ENCODE data around the gene SLIT3.

SLIT3 gene

GRCh38 chr5:169022718-169023117, 278.2 kb downstream of the SLIT3 start:
- DNase-seq (ENCODE audit: extremely low spot score), result no peak
- ChIA-PET POLR2A (no interaction called here), CTCF (no interaction called here)
- TF ChIP-seq FOXM1 (IDR thresholded peaks at IDR 0.05; ENCODE audit: borderline replicate concordance), result no peak
- TF ChIP-seq BHLHE40 (IDR thresholded peaks at IDR 0.05; ENCODE audit: borderline replicate concordance), result no peak
- TF ChIP-seq HDGF (IDR thresholded peaks at IDR 0.05; ENCODE audit: borderline replicate concordance), result no peak
- TF ChIP-seq TARDBP (IDR thresholded peaks at IDR 0.05), result no peak
- TF ChIP-seq SUZ12 (IDR thresholded peaks at IDR 0.05), result no peak
- TF ChIP-seq ARNT (IDR thresholded peaks at IDR 0.05), result no peak
- no peak for TF ChIP-seq ELF4 (IDR thresholded peaks at IDR 0.05)
- no peak for TF ChIP-seq PKNOX1 (IDR thresholded peaks at IDR 0.05)

- CTCF ChIA-PET, result no interaction called here
- POLR2A ChIA-PET, result no interaction called here
- no peak for TF ChIP-seq CTBP1 (IDR thresholded peaks at IDR 0.05; ENCODE audit: borderline replicate concordance)
- no peak for TF ChIP-seq FOXA1 (IDR thresholded peaks at IDR 0.05)
- no peak for TF ChIP-seq HDGF (IDR thresholded peaks at IDR 0.05; ENCODE audit: borderline replicate concordance)
- no peak for TF ChIP-seq FOXM1 (IDR thresholded peaks at IDR 0.05; ENCODE audit: borderline replicate concordance)
- no peak for TF ChIP-seq TARDBP (IDR thresholded peaks at IDR 0.05)
- TF ChIP-seq NFRKB (IDR thresholded peaks at IDR 0.05), result no peak
- no peak for TF ChIP-seq ELF4 (IDR thresholded peaks at IDR 0.05)
- TF ChIP-seq ZNF384 (IDR thresholded peaks at IDR 0.05), result no peak
- no peak for TF ChIP-seq SP1 (IDR thresholded peaks at IDR 0.05)
- TF ChIP-seq ARNT (IDR thresholded peaks at IDR 0.05), result no peak
- no peak for TF ChIP-seq FOXK2 (IDR thresholded peaks at IDR 0.05)
- no peak for TF ChIP-seq LEF1 (IDR thresholded peaks at IDR 0.05; ENCODE audit: borderline replicate concordance)
- TF ChIP-seq SUZ12 (IDR thresholded peaks at IDR 0.05), result no peak
- TF ChIP-seq BHLHE40 (IDR thresholded peaks at IDR 0.05; ENCODE audit: borderline replicate concordance), result no peak
- TF ChIP-seq PKNOX1 (IDR thresholded peaks at IDR 0.05), result no peak
- TF ChIP-seq L3MBTL2 (conservative IDR thresholded peaks at IDR 0.05), result no peak; the same call in 1 of the 2 replicates
- DNase-seq (ENCODE audit: extremely low spot score), result peak; percentile 55
Measured at GRCh38 chr5:169020102-169020501, 280.8 kb downstream of the SLIT3 start.

GRCh38 chr5:169018925-169019324, 282.0 kb downstream of the SLIT3 start:
- TF ChIP-seq ELF4 (IDR thresholded peaks at IDR 0.05), result no peak
- no peak for TF ChIP-seq SP1 (IDR thresholded peaks at IDR 0.05)
- no peak for TF ChIP-seq ZNF384 (IDR thresholded peaks at IDR 0.05)
- TF ChIP-seq FOXK2 (IDR thresholded peaks at IDR 0.05), result no peak
- no peak for TF ChIP-seq PKNOX1 (IDR thresholded peaks at IDR 0.05)
- no peak for DNase-seq (ENCODE audit: extremely low spot score)
- CTCF ChIA-PET, result no interaction called here
- POLR2A ChIA-PET, result no interaction called here

- CTCF ChIA-PET, result no interaction called here
- TF ChIP-seq BHLHE40 (IDR thresholded peaks at IDR 0.05; ENCODE audit: borderline replicate concordance) (no peak), PKNOX1 (IDR thresholded peaks at IDR 0.05) (no peak), SUZ12 (IDR thresholded peaks at IDR 0.05) (no peak), TARDBP (IDR thresholded peaks at IDR 0.05) (no peak), LEF1 (IDR thresholded peaks at IDR 0.05; ENCODE audit: borderline replicate concordance) (no peak), L3MBTL2 (conservative IDR thresholded peaks at IDR 0.05) (no peak), HDGF (IDR thresholded peaks at IDR 0.05; ENCODE audit: borderline replicate concordance) (no peak), FOXK2 (IDR thresholded peaks at IDR 0.05) (no peak), ZNF384 (IDR thresholded peaks at IDR 0.05) (no peak), FOXA1 (IDR thresholded peaks at IDR 0.05) (no peak), SP1 (IDR thresholded peaks at IDR 0.05) (no peak), ARNT (IDR thresholded peaks at IDR 0.05) (no peak), FOXM1 (IDR thresholded peaks at IDR 0.05; ENCODE audit: borderline replicate concordance) (no peak), ELF4 (IDR thresholded peaks at IDR 0.05) (no peak), NFRKB (IDR thresholded peaks at IDR 0.05) (no peak), CTBP1 (IDR thresholded peaks at IDR 0.05; ENCODE audit: borderline replicate concordance) (no peak)
- no peak for DNase-seq (ENCODE audit: extremely low spot score)
- POLR2A ChIA-PET, result no interaction called here
Measured at GRCh38 chr5:169015991-169016390, 284.9 kb downstream of the SLIT3 start.

GRCh38 chr5:169013846-169014245, 287.1 kb downstream of the SLIT3 start:
- CTCF ChIA-PET, result interaction anchor here (1.2 kb wide), 1 partner anchor 20 kb away, joined by 3 read pairs; no protein-coding TSS in a partner anchor

GRCh38 chr5:169013208-169013728, 287.7 kb downstream of the SLIT3 start:
- ChIA-PET POLR2A (no interaction called here), CTCF (interaction anchor here (1.2 kb wide), 1 partner anchor 19 kb away, joined by 3 read pairs; no protein-coding TSS in a partner anchor)
- DNase-seq (ENCODE audit: extremely low spot score), result no peak
- TF ChIP-seq TARDBP (IDR thresholded peaks at IDR 0.05), result no peak
- no peak for TF ChIP-seq FOXM1 (IDR thresholded peaks at IDR 0.05; ENCODE audit: borderline replicate concordance)
- TF ChIP-seq SP1 (IDR thresholded peaks at IDR 0.05), result no peak
- no peak for TF ChIP-seq NFRKB (IDR thresholded peaks at IDR 0.05)
- TF ChIP-seq ZNF384 (IDR thresholded peaks at IDR 0.05), result no peak
- TF ChIP-seq LEF1 (IDR thresholded peaks at IDR 0.05; ENCODE audit: borderline replicate concordance), result no peak
- no peak for TF ChIP-seq HDGF (IDR thresholded peaks at IDR 0.05; ENCODE audit: borderline replicate concordance)

More at GRCh38 chr5:169013846-169014245, 287.1 kb downstream of the SLIT3 start:
- no peak for DNase-seq (ENCODE audit: extremely low spot score)
- TF ChIP-seq FOXM1 (IDR thresholded peaks at IDR 0.05; ENCODE audit: borderline replicate concordance) (no peak), CTBP1 (IDR thresholded peaks at IDR 0.05; ENCODE audit: borderline replicate concordance) (no peak), FOXK2 (IDR thresholded peaks at IDR 0.05) (no peak), ELF4 (IDR thresholded peaks at IDR 0.05) (no peak), SUZ12 (IDR thresholded peaks at IDR 0.05) (no peak), ZNF384 (IDR thresholded peaks at IDR 0.05) (no peak), NFRKB (IDR thresholded peaks at IDR 0.05) (no peak)
- POLR2A ChIA-PET, result no interaction called here
